ENCODE measurements around the gene DUSP5. TPM values are rescaled to one million over a fixed set of nuclear protein-coding genes. Genes with fewer than 3 reads are reported as not detected.

DUSP5 gene
- total RNA-seq, 6 donors from 2014 or later: 1.0 to 19.3 (median 10.0) TPM

- no peak overlapping the region for H3K4me3 ChIP-seq
- WGBS, 2 donors: 89 to 94% methylated on average over 3 to 5 of the region's 5 CpGs
- H3K27ac ChIP-seq: no peak overlapping the region
- no peaks in the 10 kb centered on the region for H3K36me3 ChIP-seq
- no peak for DNase-seq
- ATAC-seq (ENCODE audit: low FRiP score in 2 of 2): no peak
- no peaks in the 10 kb centered on the region for H3K9me3 ChIP-seq
- TF ChIP-seq EP300 (IDR thresholded peaks at IDR 0.05) (no peak), POLR2AphosphoS5 (IDR thresholded peaks at IDR 0.05) (no peak), POLR2A (IDR thresholded peaks at IDR 0.05) (no peak)
- no peaks in the 10 kb centered on the region for H3K27me3 ChIP-seq
- no peaks in the 10 kb centered on the region for H3K4me1 ChIP-seq
Observed at GRCh38 chr10:110471566-110472139, 26.1 kb upstream of the DUSP5 start.

GRCh38 chr10:110474017-110474416, 23.7 kb upstream of the DUSP5 start:
- Histone ChIP-seq H3K9me3 (no peaks in the 10 kb centered on the region), H3K4me3 (no peak overlapping the region)

GRCh38 chr10:110474826-110475225, 22.9 kb upstream of the DUSP5 start:
- Histone ChIP-seq H3K4me3 (no peak overlapping the region), H3K27ac (no peak overlapping the region), H3K4me1 (no peaks in the 10 kb centered on the region), H3K27me3 (no peaks in the 10 kb centered on the region), H3K9me3 (no peaks in the 10 kb centered on the region), H3K36me3 (no peaks in the 10 kb centered on the region)
- DNase-seq (no peak), ATAC-seq (ENCODE audit: low FRiP score in 2 of 2) (no peak)
- WGBS, 2 donors: 77 to 92% methylated on average over 4 of the region's 4 CpGs
- no peak for TF ChIP-seq POLR2A (IDR thresholded peaks at IDR 0.05)
- no peak for TF ChIP-seq CTCF (IDR thresholded peaks at IDR 0.05)
- TF ChIP-seq EP300 (IDR thresholded peaks at IDR 0.05): no peak
- no peak for TF ChIP-seq POLR2AphosphoS5 (IDR thresholded peaks at IDR 0.05)

More at GRCh38 chr10:110474017-110474416, 23.7 kb upstream of the DUSP5 start:
- H3K36me3 ChIP-seq: no peaks in the 10 kb centered on the region
- DNase-seq (no peak), ATAC-seq (ENCODE audit: low FRiP score in 2 of 2) (no peak)
- TF ChIP-seq POLR2AphosphoS5 (IDR thresholded peaks at IDR 0.05) (no peak), CTCF (IDR thresholded peaks at IDR 0.05) (no peak), EP300 (IDR thresholded peaks at IDR 0.05) (no peak), POLR2A (IDR thresholded peaks at IDR 0.05) (no peak)
- H3K27me3 ChIP-seq: no peaks in the 10 kb centered on the region
- H3K4me1 ChIP-seq: no peaks in the 10 kb centered on the region
- 95 to 96% methylated on average over 3 of the region's 3 CpGs for WGBS, 2 donors
- no peak overlapping the region for H3K27ac ChIP-seq

- DNase-seq (no peak), ATAC-seq (ENCODE audit: low FRiP score in 2 of 2) (no peak)
- TF ChIP-seq CTCF (IDR thresholded peaks at IDR 0.05) (no peak), POLR2AphosphoS5 (IDR thresholded peaks at IDR 0.05) (no peak), EP300 (IDR thresholded peaks at IDR 0.05) (no peak), POLR2A (IDR thresholded peaks at IDR 0.05) (no peak)
- Histone ChIP-seq H3K27me3 (no peaks in the 10 kb centered on the region), H3K36me3 (no peaks in the 10 kb centered on the region), H3K4me1 (no peaks in the 10 kb centered on the region), H3K9me3 (no peaks in the 10 kb centered on the region), H3K4me3 (no peak overlapping the region), H3K27ac (no peak overlapping the region)
- 93 to 97% methylated on average over 6 to 9 of the region's 9 CpGs for WGBS, 2 donors
Observed at GRCh38 chr10:110475722-110476515, 21.8 kb upstream of the DUSP5 start.

- Histone ChIP-seq H3K4me1 (no peaks in the 10 kb centered on the region), H3K4me3 (no peak overlapping the region), H3K36me3 (no peaks in the 10 kb centered on the region), H3K27me3 (no peaks in the 10 kb centered on the region), H3K9me3 (no peaks in the 10 kb centered on the region), H3K27ac (no peak overlapping the region)
- ATAC-seq (ENCODE audit: low FRiP score in 2 of 2) (no peak), DNase-seq (no peak)
- TF ChIP-seq POLR2AphosphoS5 (IDR thresholded peaks at IDR 0.05) (no peak), POLR2A (IDR thresholded peaks at IDR 0.05) (no peak), CTCF (IDR thresholded peaks at IDR 0.05) (no peak), EP300 (IDR thresholded peaks at IDR 0.05) (no peak)
- WGBS, 2 donors: 82 to 100% methylated on average over 1 of the region's 1 CpG
Observed at GRCh38 chr10:110479710-110480109, 18.0 kb upstream of the DUSP5 start.

Data from upper lobe of left lung (tissue), 6 donors.